Measurements from ENCODE around the gene CD6.

CD6 gene

DNA sequence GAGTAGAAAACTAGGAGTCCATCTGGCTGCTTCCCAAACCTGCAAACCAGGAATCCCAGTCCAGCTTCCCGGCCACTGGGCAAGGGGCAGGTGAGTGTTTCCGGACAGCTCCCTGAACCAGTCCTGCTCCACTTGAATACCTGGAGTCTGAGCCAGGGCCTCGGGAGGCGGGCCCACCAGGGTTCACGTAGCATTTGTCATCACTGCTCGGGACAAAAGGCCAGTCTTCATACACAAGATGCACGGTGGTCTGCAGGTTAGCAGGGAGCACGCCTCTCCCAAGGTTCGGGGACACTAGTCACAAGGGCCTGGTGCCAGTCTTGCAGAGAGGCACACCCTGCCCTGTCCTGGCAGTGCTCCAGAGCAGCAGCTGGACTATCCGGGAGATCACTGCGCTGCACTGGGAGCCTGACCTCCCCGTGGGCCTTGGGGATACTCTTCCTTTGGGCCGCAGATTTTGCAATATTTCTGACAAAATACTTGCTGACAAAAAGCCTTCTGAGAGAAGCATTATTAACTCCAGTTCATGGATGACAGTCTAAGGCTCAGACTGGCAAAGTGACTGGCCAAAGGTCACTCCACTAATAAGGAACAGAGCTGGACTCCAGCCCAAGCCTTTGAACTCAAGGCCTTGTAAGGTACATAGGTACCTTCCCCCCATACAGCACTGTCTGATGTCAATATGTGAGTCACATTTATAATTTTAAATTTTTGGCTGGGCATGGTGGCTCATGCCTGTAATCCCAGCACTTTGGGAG, 25.1 kb downstream of the CD6 start:
- TF ChIP-seq, protein P1, sequence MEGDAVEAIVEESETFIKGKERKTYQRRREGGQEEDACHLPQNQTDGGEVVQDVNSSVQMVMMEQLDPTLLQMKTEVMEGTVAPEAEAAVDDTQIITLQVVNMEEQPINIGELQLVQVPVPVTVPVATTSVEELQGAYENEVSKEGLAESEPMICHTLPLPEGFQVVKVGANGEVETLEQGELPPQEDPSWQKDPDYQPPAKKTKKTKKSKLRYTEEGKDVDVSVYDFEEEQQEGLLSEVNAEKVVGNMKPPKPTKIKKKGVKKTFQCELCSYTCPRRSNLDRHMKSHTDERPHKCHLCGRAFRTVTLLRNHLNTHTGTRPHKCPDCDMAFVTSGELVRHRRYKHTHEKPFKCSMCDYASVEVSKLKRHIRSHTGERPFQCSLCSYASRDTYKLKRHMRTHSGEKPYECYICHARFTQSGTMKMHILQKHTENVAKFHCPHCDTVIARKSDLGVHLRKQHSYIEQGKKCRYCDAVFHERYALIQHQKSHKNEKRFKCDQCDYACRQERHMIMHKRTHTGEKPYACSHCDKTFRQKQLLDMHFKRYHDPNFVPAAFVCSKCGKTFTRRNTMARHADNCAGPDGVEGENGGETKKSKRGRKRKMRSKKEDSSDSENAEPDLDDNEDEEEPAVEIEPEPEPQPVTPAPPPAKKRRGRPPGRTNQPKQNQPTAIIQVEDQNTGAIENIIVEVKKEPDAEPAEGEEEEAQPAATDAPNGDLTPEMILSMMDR (IDR thresholded peaks at IDR 0.05; ENCODE audit: borderline replicate concordance, insufficient read depth, low read depth, low read length), result no peak
- H3K4me3 ChIP-seq (ENCODE audit: low read depth, low read length), result no peak overlapping the region

DNA sequence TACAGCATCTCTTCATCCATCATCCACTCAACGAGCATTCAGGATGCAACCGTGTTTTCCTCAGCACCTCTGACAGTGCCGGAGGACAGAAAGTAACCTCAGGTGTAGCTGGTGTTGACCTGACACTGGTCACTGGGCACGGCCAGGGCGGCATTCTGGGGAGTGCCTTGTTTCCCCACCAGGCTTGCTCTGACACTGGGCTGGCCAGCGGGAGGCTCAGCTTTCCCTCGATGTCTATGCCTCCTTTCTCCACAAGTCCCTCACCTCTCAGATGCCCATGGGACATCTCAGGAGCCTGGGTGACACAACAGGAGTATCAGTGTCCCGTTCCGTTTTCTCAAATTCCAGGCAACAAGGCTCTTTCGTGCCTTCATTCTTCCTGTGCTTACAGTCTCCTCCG, 28.9 kb downstream of the CD6 start:
- TF ChIP-seq, protein P1 (IDR thresholded peaks at IDR 0.05; ENCODE audit: borderline replicate concordance, insufficient read depth, low read depth, low read length), result no peak
- no peak overlapping the region for H3K4me3 ChIP-seq (ENCODE audit: low read depth, low read length)

DNA sequence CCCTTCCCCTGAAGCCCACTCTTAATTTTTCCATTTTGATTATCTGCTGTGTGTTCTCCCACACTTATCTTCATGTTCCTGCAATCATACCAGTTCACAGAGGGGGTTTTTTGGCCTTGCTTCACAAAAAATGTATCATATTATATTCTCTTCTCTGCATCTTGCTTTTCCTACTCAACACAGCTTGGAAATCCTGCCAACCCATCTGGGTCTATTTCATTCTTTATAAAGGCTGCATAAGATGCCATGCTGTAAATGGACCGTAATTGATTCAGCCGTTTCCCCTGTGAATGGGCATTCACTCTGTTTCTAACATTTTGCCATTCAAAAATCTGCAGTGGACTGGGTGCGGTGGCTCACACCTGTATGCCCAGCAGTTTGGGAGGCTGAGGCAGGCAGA, 30.5 kb downstream of the CD6 start:
- no peak overlapping the region for H3K4me3 ChIP-seq (ENCODE audit: low read depth, low read length)
- TF ChIP-seq, protein P1 (IDR thresholded peaks at IDR 0.05; ENCODE audit: borderline replicate concordance, insufficient read depth, low read depth, low read length), result no peak

DNA sequence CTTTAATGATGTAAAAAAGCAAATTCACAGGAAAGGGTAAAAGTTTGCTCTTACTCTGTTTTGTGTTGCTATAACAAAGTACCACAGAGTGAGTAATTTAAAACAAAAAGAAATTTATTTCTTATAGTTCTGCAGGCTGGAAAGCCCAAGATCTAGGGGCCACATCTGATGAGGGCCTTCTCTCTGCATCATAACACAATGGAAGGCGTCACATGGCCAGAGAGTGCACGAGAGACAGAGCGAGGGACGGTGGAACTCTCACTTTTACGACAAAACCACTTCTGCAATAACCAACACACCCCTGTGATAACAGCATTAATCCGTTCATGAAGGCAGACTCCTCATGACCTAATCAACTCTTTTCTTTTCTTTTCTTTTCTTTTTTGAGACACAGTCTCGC, 31.1 kb downstream of the CD6 start:
- TF ChIP-seq, protein P1 (IDR thresholded peaks at IDR 0.05; ENCODE audit: borderline replicate concordance, insufficient read depth, low read depth, low read length), result no peak
- no peak overlapping the region for H3K4me3 ChIP-seq (ENCODE audit: low read depth, low read length)

DNA sequence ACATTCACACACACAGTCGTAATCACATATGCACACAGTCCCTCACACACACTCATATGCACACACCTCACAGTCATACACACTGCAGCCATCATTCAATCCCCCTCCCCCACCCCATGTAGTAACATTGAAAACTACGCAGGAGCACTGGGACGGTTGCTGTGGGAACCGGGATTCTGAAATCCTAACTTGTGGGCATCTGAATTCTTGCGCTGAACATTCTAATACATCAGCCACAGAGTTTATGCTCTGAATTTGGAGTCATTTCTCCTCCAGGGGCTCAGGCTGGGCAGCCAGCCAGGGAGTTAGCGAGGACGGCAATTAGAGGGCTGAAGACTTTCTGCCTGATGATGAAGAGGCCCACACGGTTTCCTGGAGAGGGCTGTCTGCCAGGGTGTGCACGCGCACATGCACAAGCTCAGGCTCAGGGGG, 32.7 kb downstream of the CD6 start:
- TF ChIP-seq, protein P1 (IDR thresholded peaks at IDR 0.05; ENCODE audit: borderline replicate concordance, insufficient read depth, low read depth, low read length), result no peak
- no peak overlapping the region for H3K4me3 ChIP-seq (ENCODE audit: low read depth, low read length)

DNA sequence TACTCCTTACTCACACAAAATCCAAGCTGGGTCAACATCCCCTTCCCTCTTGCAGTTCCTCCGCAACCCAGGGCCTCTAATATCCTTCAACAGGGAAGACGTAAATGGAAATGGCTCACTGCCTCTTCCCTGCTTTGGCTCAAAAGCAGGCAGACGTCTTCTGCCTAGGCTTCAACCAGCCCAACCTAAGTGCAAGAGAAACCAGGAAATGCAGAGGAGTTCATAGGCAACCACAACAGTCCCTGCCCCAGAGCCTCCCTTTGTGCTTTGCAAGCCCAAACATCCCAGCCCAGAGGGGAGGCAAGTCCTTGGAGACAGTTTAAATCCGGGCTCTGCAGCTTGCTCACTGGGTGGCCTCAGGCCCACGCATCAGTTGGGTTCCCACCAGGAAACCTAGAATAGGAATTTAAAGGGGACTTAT, 33.3 kb downstream of the CD6 start:
- no peak overlapping the region for H3K4me3 ChIP-seq (ENCODE audit: low read depth, low read length)
- TF ChIP-seq, protein P1 (IDR thresholded peaks at IDR 0.05; ENCODE audit: borderline replicate concordance, insufficient read depth, low read depth, low read length), result no peak

DNA sequence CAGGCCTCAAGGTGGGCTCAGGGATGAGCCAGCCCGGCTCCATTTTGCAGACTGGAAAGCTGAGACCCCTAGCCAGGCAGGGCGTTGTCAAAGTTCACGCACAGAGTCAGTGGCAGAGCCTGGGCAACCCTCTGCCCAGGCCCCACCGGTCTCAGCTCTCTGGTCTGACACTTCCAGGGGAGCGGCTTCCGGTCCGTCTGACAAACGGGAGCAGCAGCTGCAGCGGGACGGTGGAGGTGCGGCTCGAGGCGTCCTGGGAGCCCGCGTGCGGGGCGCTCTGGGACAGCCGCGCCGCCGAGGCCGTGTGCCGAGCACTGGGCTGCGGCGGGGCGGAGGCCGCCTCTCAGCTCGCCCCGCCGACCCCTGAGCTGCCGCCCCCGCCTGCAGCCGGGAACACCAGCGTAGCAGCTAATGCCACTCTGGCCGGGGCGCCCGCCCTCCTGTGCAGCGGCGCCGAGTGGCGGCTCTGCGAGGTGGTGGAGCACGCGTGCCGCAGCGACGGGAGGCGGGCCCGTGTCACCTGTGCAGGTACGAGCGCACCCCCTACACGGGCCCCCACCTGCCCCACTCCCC, 36.0 kb downstream of the CD6 start:
- H3K4me3 ChIP-seq (ENCODE audit: low read depth, low read length), result peak overlapping the region; percentile 29
- TF ChIP-seq, protein P1 (IDR thresholded peaks at IDR 0.05; ENCODE audit: borderline replicate concordance, insufficient read depth, low read depth, low read length), result no peak

All from GM12875 (cell line).